Endothelial cell (in vitro differentiated cells): ENCODE results near the gene FOXA1. TPM values are rescaled to one million over a fixed set of nuclear protein-coding genes. Genes with fewer than 3 reads are reported as not detected.

Experiments
- DNase-seq: peaks from one replicate; pipeline ENCODE4 v3.0.0; 2021; ENCODE audit warnings: low spot score
- H3K27ac Mint-ChIP-seq: one replicate; pipeline ENCODE4 v1.8.0; 2021; ENCODE audit warnings: mixed read lengths, inconsistent platforms; ENCODE audit not compliant: unreplicated experiment
- H3K27me3 Mint-ChIP-seq: one replicate; pipeline ENCODE4 v1.8.0; 2021; ENCODE audit warnings: mild to moderate bottlenecking, moderate library complexity, mixed read lengths, inconsistent platforms; ENCODE audit not compliant: unreplicated experiment
- H3K36me3 Mint-ChIP-seq: one replicate; pipeline ENCODE4 v1.8.0; 2021; ENCODE audit warnings: mild to moderate bottlenecking, low read depth, mixed read lengths, inconsistent platforms; ENCODE audit not compliant: unreplicated experiment
- H3K4me1 Mint-ChIP-seq: one replicate; pipeline ENCODE4 v1.8.0; 2021; ENCODE audit warnings: mild to moderate bottlenecking, mixed read lengths, inconsistent platforms; ENCODE audit not compliant: unreplicated experiment
- H3K4me3 Mint-ChIP-seq: one replicate; pipeline ENCODE4 v1.8.0; 2021; ENCODE audit warnings: mild to moderate bottlenecking, mixed read lengths, inconsistent platforms; ENCODE audit not compliant: unreplicated experiment
- H3K9me3 Mint-ChIP-seq: one replicate; pipeline ENCODE4 v1.8.0; 2021; ENCODE audit warnings: mixed read lengths, inconsistent platforms; ENCODE audit not compliant: unreplicated experiment
- CTCF ChIP-seq: fragments of 200-600 bp; sonication (generic); IDR thresholded peaks from one replicate; pipeline ENCODE4 v1.5.0; 2021; ENCODE audit warnings: antibody characterized with exemption; ENCODE audit not compliant: unreplicated experiment
- total RNA-seq: library from RNA; stranded (reverse); fragmentation: NEBNext Ultra II Directional; extraction: Animal tissue kit (Norgen Biotek cat#: 25700); gene quantifications from one replicate; pipeline ENCODE4 v1.2.1, GENCODE V29; 2021; ENCODE audit not compliant: unreplicated experiment

The FOXA1 gene
- total RNA-seq, 1 donor from 2014 or later, result 5.2 TPM

DNA sequence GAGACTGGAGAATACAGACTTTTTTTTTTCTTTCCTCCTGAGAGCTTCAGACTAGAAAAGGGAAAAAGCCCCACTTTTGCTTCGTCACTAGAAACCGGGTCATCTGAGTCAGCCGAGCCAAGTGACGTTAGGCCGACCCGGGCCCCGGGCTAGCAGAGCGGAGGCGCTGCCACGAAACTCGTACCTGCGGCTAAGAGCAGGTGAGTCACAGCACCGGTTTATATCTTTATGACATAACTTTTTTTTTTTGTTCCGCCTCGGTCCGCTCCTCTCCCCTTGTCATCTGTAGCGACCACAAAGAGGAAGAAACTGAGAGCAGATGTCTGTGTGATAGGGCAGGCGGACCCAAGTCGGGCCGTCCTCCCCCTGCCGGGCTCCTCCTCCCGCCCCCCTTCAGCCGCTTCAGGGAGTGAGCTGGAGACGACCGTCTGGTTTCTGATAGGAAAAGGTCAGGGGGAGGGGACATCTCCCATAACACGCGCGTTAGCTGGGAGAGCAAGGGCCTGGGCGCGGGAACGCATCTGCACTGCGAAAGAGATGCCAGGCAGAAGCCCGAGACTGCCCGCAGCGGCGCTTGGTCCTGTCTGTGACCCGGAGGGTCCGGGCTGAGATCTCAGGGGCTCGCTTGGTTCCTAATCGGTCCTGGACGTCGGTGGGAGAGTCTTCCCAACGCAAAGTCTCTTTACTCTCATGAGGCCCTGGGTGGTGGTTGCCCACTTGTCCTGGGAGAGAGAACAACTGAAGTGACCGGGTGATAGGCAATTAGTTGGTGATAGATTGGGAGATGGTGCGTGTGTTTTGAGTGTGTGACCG is 966 bp upstream of the FOXA1 start:
- H3K4me1 Mint-ChIP-seq, result peaks cover 25% of the 10 kb centered on the region
- peaks cover 48% of the 10 kb centered on the region for H3K27me3 Mint-ChIP-seq
- H3K36me3 Mint-ChIP-seq, result peaks cover 5% of the 10 kb centered on the region
- H3K4me3 Mint-ChIP-seq, result peak overlapping the region; percentile 89
- peak; percentile 17 for DNase-seq
- H3K9me3 Mint-ChIP-seq, result no peaks in the 10 kb centered on the region
- H3K27ac Mint-ChIP-seq, result peak overlapping the region; percentile 72
- no peak for TF ChIP-seq CTCF

DNA sequence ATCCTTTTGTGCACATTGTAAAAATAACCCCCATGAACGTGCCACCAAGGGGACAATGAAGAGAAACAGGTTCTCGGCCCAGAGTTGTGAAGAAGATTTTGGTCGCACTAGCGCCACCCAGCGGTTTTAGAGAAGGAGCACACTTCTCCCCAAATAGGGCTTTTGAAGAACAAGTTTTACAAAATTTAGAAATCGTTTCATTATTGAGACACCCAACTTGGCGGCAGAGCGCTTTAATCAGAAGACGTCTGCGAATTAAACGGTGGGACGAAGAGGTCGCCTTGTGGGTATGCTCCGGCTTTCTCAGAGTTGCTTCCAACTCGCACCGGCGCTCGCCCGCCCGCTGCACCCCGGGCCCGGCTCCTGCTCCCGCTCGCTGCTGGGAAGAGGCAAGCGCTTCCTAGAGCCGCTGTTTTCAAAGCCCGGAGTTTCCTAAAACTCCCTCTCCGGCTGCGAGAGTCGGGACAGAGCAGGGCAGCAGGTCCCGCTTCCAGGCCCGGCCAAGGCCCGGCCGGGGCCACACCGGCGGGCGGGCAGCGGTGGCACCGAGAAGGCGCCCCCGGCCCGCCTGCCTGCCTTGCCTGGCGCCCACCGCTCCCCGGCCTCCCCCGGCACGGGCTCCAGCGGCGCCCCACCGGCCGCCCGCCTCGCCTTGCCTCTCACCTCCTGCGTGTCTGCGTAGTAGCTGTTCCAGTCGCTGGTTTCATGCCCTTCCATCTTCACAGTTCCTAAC is 645 bp downstream of the FOXA1 start:
- Mint-ChIP-seq H3K9me3 (no peaks in the 10 kb centered on the region), H3K4me1 (peaks cover 26% of the 10 kb centered on the region), H3K36me3 (peaks cover 9% of the 10 kb centered on the region), H3K4me3 (peak overlapping the region; percentile 92), H3K27ac (no peak overlapping the region), H3K27me3 (peaks cover 46% of the 10 kb centered on the region)
- DNase-seq, result peak; percentile 80
- TF ChIP-seq CTCF, result peak; percentile 89

- Mint-ChIP-seq H3K27ac (no peak overlapping the region), H3K36me3 (peaks cover 9% of the 10 kb centered on the region), H3K27me3 (peaks cover 45% of the 10 kb centered on the region), H3K4me1 (peaks cover 31% of the 10 kb centered on the region), H3K9me3 (no peaks in the 10 kb centered on the region), H3K4me3 (peak overlapping the region; percentile 92)
- no peak for DNase-seq
- TF ChIP-seq CTCF, result no peak
These were observed 1.4 kb downstream of the FOXA1 start for GRCh38 chr14:37593511-37594237.

DNA sequence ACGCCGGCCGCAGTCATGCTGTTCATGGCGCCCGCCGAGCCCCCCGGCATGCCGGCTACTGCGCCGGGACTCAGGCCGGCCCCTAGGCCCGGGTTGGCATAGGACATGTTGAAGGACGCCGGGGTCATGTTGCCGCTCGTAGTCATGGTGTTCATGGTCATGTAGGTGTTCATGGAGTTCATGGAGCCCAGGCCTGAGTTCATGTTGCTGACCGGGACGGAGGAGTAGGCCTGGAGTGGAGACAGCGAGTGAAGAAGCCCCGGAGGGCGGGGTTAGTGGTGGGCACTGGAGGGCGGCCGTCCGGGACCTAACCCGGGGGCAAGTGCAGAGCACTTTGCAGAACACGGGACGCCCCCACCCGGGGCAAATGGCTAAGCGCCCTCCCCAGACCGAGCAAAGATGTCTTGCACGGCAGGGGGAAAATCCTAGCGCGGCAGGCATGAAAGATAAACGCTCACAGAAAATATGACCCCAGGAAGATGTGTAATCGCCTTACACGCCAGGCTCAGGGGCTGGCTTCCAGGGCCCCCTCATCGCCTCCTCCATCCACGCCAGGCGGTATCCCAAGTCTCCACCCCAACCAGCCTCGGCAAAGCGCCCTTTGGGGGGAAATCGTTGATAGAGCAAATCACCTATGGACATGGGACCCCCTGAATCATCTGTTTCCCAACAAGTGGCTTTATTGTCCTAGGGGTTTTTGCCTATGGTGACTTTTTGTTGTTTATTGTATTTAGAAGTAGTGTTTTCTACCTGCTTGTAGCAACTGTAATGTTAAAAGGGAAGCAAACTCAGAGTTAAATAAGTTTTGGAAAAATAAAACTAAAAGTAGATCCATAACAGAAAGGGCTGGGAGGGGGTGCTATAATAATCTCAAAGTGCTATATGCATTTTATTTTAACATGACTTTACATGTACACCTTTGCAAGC is 2.3 kb downstream of the FOXA1 start:
- Mint-ChIP-seq H3K9me3 (no peaks in the 10 kb centered on the region), H3K4me3 (peak overlapping the region; percentile 31), H3K27me3 (peaks cover 39% of the 10 kb centered on the region), H3K36me3 (peaks cover 9% of the 10 kb centered on the region), H3K27ac (no peak overlapping the region), H3K4me1 (peaks cover 37% of the 10 kb centered on the region)
- DNase-seq, result no peak
- TF ChIP-seq CTCF, result no peak
